Urinary bladder (tissue), 4 donors: ENCODE data around the gene MRPL28. TPM values are rescaled to one million over a fixed set of nuclear protein-coding genes. Genes with fewer than 3 reads are reported as not detected.
"Not testable (repeated sequence)": the region's sequence is repeated elsewhere in the genome, so short reads cannot be mapped to it uniquely, and the experiment has no call there.

Experiments
- DNase-seq: peaks from one replicate; pipeline ENCODE4 v3.0.0-alpha.2; 2015; ENCODE audit errors: extremely low spot score
- H3K27ac ChIP-seq: one replicate; pipeline ENCODE4 v1.5.1; 2013; ENCODE audit warnings: low read depth, mild to moderate bottlenecking, moderate library complexity
- H3K36me3 ChIP-seq: one replicate; pipeline ENCODE4 v1.6.1; 2013; ENCODE audit warnings: mild to moderate bottlenecking, moderate library complexity; ENCODE audit not compliant: insufficient read depth
- H3K4me1 ChIP-seq: one replicate; pipeline ENCODE4 v1.6.1; 2013; ENCODE audit warnings: mild to moderate bottlenecking, moderate library complexity; ENCODE audit not compliant: insufficient read depth
- H3K4me3 ChIP-seq: one replicate; pipeline ENCODE4 v1.5.1; 2013; ENCODE audit warnings: low read depth, low read length
- WGBS: extraction: QIAGEN DNeasy Blood & Tissue Kit; methylation state at CpG from one replicate; pipeline ENCODE4 v1.1.7; 2013; 5-methylcytosine and 5-hydroxymethylcytosine counted together
- polyA plus RNA-seq: library from polyadenylated mRNA; stranded (reverse); fragments of 200-250 nt; gene quantifications from one replicate; pipeline ENCODE4 v1.2.3, GENCODE V29; 2013
- total RNA-seq: library from RNA; depleted of rRNA; stranded (reverse); fragments of >200 nt; gene quantifications from one replicate; pipeline ENCODE4 v1.2.3, GENCODE V29; 2014
- donor health status: healthy with polysubstance abuse.
- donor health status: healthy.

The MRPL28 gene
- total RNA-seq (20.3 TPM), polyA plus RNA-seq (81.1 TPM)

DNA sequence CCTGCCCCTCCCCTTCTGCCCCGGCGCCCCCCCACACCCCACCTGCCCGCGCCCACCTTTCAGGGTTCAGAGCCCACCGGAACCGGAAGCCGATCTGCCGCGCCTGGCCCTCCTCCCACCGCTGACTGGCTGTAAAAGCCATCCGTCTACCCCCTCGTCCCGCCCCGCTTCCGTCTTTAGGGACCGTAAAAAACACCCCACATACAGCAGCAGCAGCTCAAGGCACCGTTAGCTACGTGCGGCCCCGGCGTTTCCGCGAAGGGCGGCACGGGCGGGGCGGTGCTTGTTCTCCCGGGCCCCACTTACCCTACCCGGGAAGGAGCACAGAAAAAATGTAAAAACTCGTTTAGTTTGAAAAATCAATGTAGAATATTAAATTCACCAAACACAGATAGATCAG, at the start of gene MRPL28:
TSS of gene MRPL28 (minus strand) at position 96 of the 400 bp plus-strand sequence. CDS start 320 bp downstream, outside the sequence.
- peak within 1 kb of the TSS; percentile 61 for H3K4me3 ChIP-seq
- peaks cover 4% of the 10 kb centered on the region for H3K36me3 ChIP-seq
- peak within 1 kb of the TSS; percentile 69 for H3K27ac ChIP-seq
- peak; percentile 91 for DNase-seq
- WGBS: under 1% methylated on average over 30 of the region's 30 CpGs
- H3K4me1 ChIP-seq: no peaks in the 10 kb centered on the region

- not testable (repeated sequence) for DNase-seq, H3K4me3 ChIP-seq, H3K27ac ChIP-seq, H3K4me1 ChIP-seq, H3K36me3 ChIP-seq
- WGBS: over 99% methylated on average over 3 of the region's 3 CpGs
Observed at GRCh38 chr16:415170-415498, 44.8 kb upstream of the MRPL28 start.

GRCh38 chr16:414395-415169, 44.2 kb upstream of the MRPL28 start:
- H3K4me1 ChIP-seq: no peaks in the 10 kb centered on the region
- no peaks in the 10 kb centered on the region for H3K36me3 ChIP-seq
- H3K27ac ChIP-seq: no peak overlapping the region
- 86% methylated on average over 21 of the region's 21 CpGs for WGBS
- no peak for DNase-seq
- H3K4me3 ChIP-seq: no peak overlapping the region

DNA sequence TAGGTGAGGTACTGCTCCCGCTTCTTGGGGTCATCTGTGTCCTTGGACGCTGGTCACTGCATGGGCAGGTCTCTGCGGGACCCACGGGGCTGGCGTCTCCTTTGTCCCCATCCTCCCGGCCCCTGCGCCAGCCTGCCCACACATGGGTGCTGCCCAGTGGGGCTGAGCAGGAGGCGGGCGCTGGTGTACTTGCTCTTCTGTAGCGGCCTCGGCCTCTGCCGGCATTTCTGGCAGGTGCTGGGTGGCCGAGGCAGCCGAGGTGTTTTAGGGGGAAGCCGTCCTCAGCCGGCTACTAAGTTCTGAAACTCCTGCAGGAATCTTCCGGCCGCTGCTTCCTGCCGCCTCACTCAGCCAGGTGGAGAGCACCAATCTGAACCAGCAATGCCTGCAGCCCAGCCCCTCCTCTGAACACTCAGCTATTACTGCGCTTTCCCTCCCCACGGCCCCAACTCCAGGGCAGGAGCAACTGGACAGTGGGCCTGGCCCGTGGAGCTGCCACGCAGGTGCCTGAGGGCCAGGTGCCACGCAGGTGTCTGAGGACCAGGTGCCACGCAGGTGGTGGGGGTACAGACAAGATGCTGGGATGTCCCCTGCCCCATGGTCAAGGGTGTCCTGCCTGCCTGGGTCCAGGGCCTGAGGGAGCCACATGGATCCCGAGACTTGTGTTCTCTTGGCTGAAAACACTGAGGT, 41.4 kb upstream of the MRPL28 start:
- no peaks in the 10 kb centered on the region for H3K36me3 ChIP-seq
- H3K27ac ChIP-seq: no peak overlapping the region
- no peak overlapping the region for H3K4me3 ChIP-seq
- H3K4me1 ChIP-seq: no peaks in the 10 kb centered on the region
- WGBS: 95% methylated on average over 26 of the region's 26 CpGs
- DNase-seq: no peak

- H3K27ac ChIP-seq: no peak overlapping the region
- no peaks in the 10 kb centered on the region for H3K36me3 ChIP-seq
- WGBS: 92% methylated on average over 36 of the region's 36 CpGs
- H3K4me1 ChIP-seq: no peaks in the 10 kb centered on the region
- no peak for DNase-seq
- no peak overlapping the region for H3K4me3 ChIP-seq
Observed at GRCh38 chr16:410516-411178, 40.3 kb upstream of the MRPL28 start.

- no peak for DNase-seq
- no peak overlapping the region for H3K27ac ChIP-seq
- 85% methylated on average over 16 of the region's 16 CpGs for WGBS
- H3K4me3 ChIP-seq: no peak overlapping the region
- no peaks in the 10 kb centered on the region for H3K36me3 ChIP-seq
- no peaks in the 10 kb centered on the region for H3K4me1 ChIP-seq
Observed at GRCh38 chr16:407253-407652, 36.9 kb upstream of the MRPL28 start.

- no peak overlapping the region for H3K4me3 ChIP-seq
- WGBS: 89% methylated on average over 27 of the region's 27 CpGs
- DNase-seq: no peak
- H3K4me1 ChIP-seq: no peaks in the 10 kb centered on the region
- no peaks in the 10 kb centered on the region for H3K36me3 ChIP-seq
- no peak overlapping the region for H3K27ac ChIP-seq
Observed at GRCh38 chr16:405548-406506, 35.5 kb upstream of the MRPL28 start.

DNA sequence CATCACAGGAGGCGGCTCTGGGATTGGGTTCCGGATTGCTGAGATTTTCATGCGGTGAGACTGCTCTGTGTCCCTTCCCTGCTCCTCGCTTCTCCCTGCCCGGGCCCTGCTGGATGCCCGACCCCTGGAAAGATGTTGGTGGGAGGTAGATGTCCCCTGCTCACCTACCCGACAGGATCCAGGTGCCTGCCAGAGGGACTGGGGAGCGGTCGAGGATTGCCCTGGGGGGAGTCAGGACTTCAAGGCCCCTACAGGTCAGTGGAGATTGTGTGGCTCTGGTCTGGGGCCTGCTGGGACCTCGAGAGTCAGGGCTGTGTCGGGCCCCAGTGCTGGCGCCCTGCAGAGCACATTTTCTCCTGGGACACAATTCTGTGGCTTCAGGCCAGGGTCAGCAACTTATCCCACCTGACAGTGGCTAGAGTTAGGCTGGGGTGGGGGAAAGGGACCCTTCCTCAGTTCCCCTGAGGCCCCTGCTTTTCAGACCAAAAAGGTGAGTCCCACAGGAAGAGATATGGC, 34.7 kb upstream of the MRPL28 start:
- DNase-seq: no peak
- H3K27ac ChIP-seq: no peak overlapping the region
- 91% methylated on average over 12 of the region's 12 CpGs for WGBS
- H3K4me3 ChIP-seq: no peak overlapping the region
- H3K36me3 ChIP-seq: no peaks in the 10 kb centered on the region
- H3K4me1 ChIP-seq: no peaks in the 10 kb centered on the region

- H3K36me3 ChIP-seq: no peaks in the 10 kb centered on the region
- H3K4me1 ChIP-seq: no peaks in the 10 kb centered on the region
- WGBS: under 1% methylated on average over 90 of the region's 91 CpGs
- peak; percentile 79 for DNase-seq
- H3K4me3 ChIP-seq: peak within 1 kb of the TSS; percentile 68
- H3K27ac ChIP-seq: peak within 1 kb of the TSS; percentile 93
Observed at GRCh38 chr16:401468-402348, 31.4 kb upstream of the MRPL28 start, which contains the start of gene DECR2. Gene DECR2 (plus strand): TSS chr16:401885. CDS start chr16:401964, 79 bp downstream.

GRCh38 chr16:400061-400591, 29.8 kb upstream of the MRPL28 start:
- no peak for DNase-seq
- Histone ChIP-seq H3K36me3 (no peaks in the 10 kb centered on the region), H3K27ac (no peak overlapping the region), H3K4me3 (no peak overlapping the region), H3K4me1 (no peaks in the 10 kb centered on the region)
- 67% methylated on average over 10 of the region's 10 CpGs for WGBS

- no peak overlapping the region for H3K4me3 ChIP-seq
- H3K36me3 ChIP-seq: no peaks in the 10 kb centered on the region
- no peak for DNase-seq
- H3K4me1 ChIP-seq: no peaks in the 10 kb centered on the region
- 80% methylated on average over 22 of the region's 22 CpGs for WGBS
- H3K27ac ChIP-seq: no peak overlapping the region
Observed at GRCh38 chr16:399340-400019, 29.1 kb upstream of the MRPL28 start.
